ENCODE data around the gene CPZ.

CPZ gene

DNA sequence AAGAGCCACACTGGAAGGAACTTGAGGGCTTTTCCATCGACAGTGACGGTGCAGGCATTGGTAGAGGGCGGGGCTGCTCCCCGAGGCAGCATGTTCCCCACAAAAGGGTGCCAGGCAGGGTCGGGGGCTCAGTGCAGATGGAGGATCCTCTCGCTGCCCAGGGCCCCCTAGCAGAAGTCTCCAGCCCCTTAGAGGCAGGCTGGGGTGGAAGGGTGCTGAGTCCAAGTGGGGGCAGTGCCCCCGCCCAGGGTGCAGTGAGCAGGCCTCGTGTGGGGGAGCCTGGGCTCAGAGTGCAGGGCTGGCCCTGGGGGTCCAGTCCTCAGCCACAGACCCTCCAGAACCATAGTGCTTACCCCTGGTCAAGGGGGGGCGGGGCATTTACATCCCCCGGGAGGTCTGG lies 9.0 kb downstream of the CPZ start:
- TF ChIP-seq ZNF785 (tag by site-specific recombination; IDR thresholded peaks at IDR 0.05) (no peak), KLF10 (tag by site-specific recombination; IDR thresholded peaks at IDR 0.05) (no peak), ZBTB7A (tag by site-specific recombination; IDR thresholded peaks at IDR 0.05; ENCODE audit: low read depth) (no peak), ZNF112 (tag by site-specific recombination; IDR thresholded peaks at IDR 0.05) (no peak)
- no peak overlapping the region for H3K27ac ChIP-seq (ENCODE audit: extremely low read depth, low read depth, low read length)
- POLR2A ChIA-PET, result no interaction called here
- H3K4me3 ChIP-seq (ENCODE audit: low read depth, low read length), result no peak overlapping the region
- H3K4me1 ChIP-seq (ENCODE audit: control insufficient read depth, insufficient read depth, low read length), result no peaks in the 10 kb centered on the region
- CTCF ChIA-PET, result no interaction called here
- H3K9me3 ChIP-seq (ENCODE audit: control insufficient read depth, insufficient read depth, low read depth, low read length), result no peaks in the 10 kb centered on the region
- H3K36me3 ChIP-seq (ENCODE audit: control insufficient read depth in 2 of 2, insufficient read depth in 1 of 2, low read length in 2 of 2), result no peaks in the 10 kb centered on the region

- no peaks in the 10 kb centered on the region for H3K36me3 ChIP-seq (ENCODE audit: control insufficient read depth in 2 of 2, insufficient read depth in 1 of 2, low read length in 2 of 2)
- ChIA-PET CTCF (no interaction called here), POLR2A (no interaction called here)
- H3K4me3 ChIP-seq (ENCODE audit: low read depth, low read length), result no peak overlapping the region
- no peaks in the 10 kb centered on the region for H3K9me3 ChIP-seq (ENCODE audit: control insufficient read depth, insufficient read depth, low read depth, low read length)
- H3K27ac ChIP-seq (ENCODE audit: extremely low read depth, low read depth, low read length), result no peak overlapping the region
- H3K4me1 ChIP-seq (ENCODE audit: control insufficient read depth, insufficient read depth, low read length), result no peaks in the 10 kb centered on the region
- TF ChIP-seq PRDM10 (tag by site-specific recombination; IDR thresholded peaks at IDR 0.05) (no peak), ZNF114 (tag by site-specific recombination; IDR thresholded peaks at IDR 0.05) (no peak), ZNF585B (tag by site-specific recombination; IDR thresholded peaks at IDR 0.05) (no peak), ZSCAN30 (tag by site-specific recombination; IDR thresholded peaks at IDR 0.05) (no peak), ZNF138 (tag by site-specific recombination; IDR thresholded peaks at IDR 0.05; ENCODE audit: borderline replicate concordance) (no peak), ZNF10 (tag by site-specific recombination; IDR thresholded peaks at IDR 0.05) (no peak), ZNF626 (tag by site-specific recombination; IDR thresholded peaks at IDR 0.05) (no peak), ZNF558 (tag by site-specific recombination; IDR thresholded peaks at IDR 0.05) (no peak), ZNF341 (tag by site-specific recombination; IDR thresholded peaks at IDR 0.05; ENCODE audit: low read depth) (no peak), YY1 (tag by site-specific recombination; IDR thresholded peaks at IDR 0.05) (no peak), KLF7 (tag by site-specific recombination; IDR thresholded peaks at IDR 0.05; ENCODE audit: borderline replicate concordance) (no peak), CTCF (tag by site-specific recombination; IDR thresholded peaks at IDR 0.05) (no peak), KLF1 (tag by site-specific recombination; IDR thresholded peaks at IDR 0.05) (no peak), SALL2 (tag by site-specific recombination; IDR thresholded peaks at IDR 0.05; ENCODE audit: borderline replicate concordance) (no peak), OVOL3 (tag by site-specific recombination; IDR thresholded peaks at IDR 0.05) (no peak), ZNF707 (tag by site-specific recombination; IDR thresholded peaks at IDR 0.05) (no peak), SP3 (tag by site-specific recombination; IDR thresholded peaks at IDR 0.05) (no peak)
- TF ChIP-seq, protein P1, sequence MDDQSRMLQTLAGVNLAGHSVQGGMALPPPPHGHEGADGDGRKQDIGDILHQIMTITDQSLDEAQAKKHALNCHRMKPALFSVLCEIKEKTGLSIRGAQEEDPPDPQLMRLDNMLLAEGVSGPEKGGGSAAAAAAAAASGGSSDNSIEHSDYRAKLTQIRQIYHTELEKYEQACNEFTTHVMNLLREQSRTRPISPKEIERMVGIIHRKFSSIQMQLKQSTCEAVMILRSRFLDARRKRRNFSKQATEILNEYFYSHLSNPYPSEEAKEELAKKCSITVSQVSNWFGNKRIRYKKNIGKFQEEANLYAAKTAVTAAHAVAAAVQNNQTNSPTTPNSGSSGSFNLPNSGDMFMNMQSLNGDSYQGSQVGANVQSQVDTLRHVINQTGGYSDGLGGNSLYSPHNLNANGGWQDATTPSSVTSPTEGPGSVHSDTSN (CRISPR knock-in tag; IDR thresholded peaks at IDR 0.05), result no peak
Observed at GRCh38 chr4:8602686-8603430, 10.3 kb downstream of the CPZ start.

Data from HEK293 (cell line).